ENCODE measurements around the gene MLLT10. TPM values are rescaled to one million over a fixed set of nuclear protein-coding genes. Genes with fewer than 3 reads are reported as not detected.

Gene MLLT10
- total and polyA plus RNA-seq, 9 of the 15 experiments (the other 6 are each of a cell fraction or from before 2014, with no cell fraction given): 18.8 to 81.4 (median 64.2) TPM

- TF ChIP-seq, protein P1, sequence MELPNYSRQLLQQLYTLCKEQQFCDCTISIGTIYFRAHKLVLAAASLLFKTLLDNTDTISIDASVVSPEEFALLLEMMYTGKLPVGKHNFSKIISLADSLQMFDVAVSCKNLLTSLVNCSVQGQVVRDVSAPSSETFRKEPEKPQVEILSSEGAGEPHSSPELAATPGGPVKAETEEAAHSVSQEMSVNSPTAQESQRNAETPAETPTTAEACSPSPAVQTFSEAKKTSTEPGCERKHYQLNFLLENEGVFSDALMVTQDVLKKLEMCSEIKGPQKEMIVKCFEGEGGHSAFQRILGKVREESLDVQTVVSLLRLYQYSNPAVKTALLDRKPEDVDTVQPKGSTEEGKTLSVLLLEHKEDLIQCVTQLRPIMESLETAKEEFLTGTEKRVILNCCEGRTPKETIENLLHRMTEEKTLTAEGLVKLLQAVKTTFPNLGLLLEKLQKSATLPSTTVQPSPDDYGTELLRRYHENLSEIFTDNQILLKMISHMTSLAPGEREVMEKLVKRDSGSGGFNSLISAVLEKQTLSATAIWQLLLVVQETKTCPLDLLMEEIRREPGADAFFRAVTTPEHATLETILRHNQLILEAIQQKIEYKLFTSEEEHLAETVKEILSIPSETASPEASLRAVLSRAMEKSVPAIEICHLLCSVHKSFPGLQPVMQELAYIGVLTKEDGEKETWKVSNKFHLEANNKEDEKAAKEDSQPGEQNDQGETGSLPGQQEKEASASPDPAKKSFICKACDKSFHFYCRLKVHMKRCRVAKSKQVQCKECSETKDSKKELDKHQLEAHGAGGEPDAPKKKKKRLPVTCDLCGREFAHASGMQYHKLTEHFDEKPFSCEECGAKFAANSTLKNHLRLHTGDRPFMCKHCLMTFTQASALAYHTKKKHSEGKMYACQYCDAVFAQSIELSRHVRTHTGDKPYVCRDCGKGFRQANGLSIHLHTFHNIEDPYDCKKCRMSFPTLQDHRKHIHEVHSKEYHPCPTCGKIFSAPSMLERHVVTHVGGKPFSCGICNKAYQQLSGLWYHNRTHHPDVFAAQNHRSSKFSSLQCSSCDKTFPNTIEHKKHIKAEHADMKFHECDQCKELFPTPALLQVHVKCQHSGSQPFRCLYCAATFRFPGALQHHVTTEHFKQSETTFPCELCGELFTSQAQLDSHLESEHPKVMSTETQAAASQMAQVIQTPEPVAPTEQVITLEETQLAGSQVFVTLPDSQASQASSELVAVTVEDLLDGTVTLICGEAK (IDR thresholded peaks at IDR 0.05): 0 out of 2 replicates have a peak, but pooled peaks have one; percentile 19
- TF ChIP-seq, protein P1 (CRISPR knock-in tag; IDR thresholded peaks at IDR 0.05): no peak
- no peak for TF ChIP-seq ZNF184 (CRISPR knock-in tag; IDR thresholded peaks at IDR 0.05)
Observed at GRCh38 chr10:21524526-21525366, 9.3 kb upstream of the MLLT10 start (continued).
